Epithelial cell of proximal tubule (primary cell): ENCODE results near the gene ETV6. TPM values are rescaled to one million over a fixed set of nuclear protein-coding genes. Genes with fewer than 3 reads are reported as not detected.

Experiments used
- DNase-seq: peaks from one replicate; pipeline ENCODE4 v3.0.0-alpha.2; 2011; ENCODE audit warnings: low read depth
- H3K4me3 ChIP-seq: 2 replicates; pipeline ENCODE4 v1.5.1; 2011; ENCODE audit warnings: low read depth, mild to moderate bottlenecking, low read length
- total RNA-seq: library from RNA; depleted of rRNA; stranded (reverse); fragments of >200 nt; gene quantifications from 2 replicates; pipeline ENCODE4 v1.2.3, GENCODE V29; 2015
- TF ChIP-seq, protein P1 (sequence below): conservative IDR thresholded peaks from 2 replicates; pipeline ENCODE4 v1.5.1; 2012; ENCODE audit warnings: low read depth, mild to moderate bottlenecking, low read length

Gene ETV6
- total RNA-seq, 1 donor from 2014 or later, result 12.9 TPM

GRCh38 chr12:11688379-11688778 lies 38.9 kb downstream of the ETV6 start:
- TF ChIP-seq, protein P1, sequence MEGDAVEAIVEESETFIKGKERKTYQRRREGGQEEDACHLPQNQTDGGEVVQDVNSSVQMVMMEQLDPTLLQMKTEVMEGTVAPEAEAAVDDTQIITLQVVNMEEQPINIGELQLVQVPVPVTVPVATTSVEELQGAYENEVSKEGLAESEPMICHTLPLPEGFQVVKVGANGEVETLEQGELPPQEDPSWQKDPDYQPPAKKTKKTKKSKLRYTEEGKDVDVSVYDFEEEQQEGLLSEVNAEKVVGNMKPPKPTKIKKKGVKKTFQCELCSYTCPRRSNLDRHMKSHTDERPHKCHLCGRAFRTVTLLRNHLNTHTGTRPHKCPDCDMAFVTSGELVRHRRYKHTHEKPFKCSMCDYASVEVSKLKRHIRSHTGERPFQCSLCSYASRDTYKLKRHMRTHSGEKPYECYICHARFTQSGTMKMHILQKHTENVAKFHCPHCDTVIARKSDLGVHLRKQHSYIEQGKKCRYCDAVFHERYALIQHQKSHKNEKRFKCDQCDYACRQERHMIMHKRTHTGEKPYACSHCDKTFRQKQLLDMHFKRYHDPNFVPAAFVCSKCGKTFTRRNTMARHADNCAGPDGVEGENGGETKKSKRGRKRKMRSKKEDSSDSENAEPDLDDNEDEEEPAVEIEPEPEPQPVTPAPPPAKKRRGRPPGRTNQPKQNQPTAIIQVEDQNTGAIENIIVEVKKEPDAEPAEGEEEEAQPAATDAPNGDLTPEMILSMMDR, result no peak
- H3K4me3 ChIP-seq, result no peak overlapping the region
- DNase-seq, result no peak

- DNase-seq, result no peak
- H3K4me3 ChIP-seq, result no peak overlapping the region
- TF ChIP-seq, protein P1, result no peak
Measured at GRCh38 chr12:11688831-11689230, 39.4 kb downstream of the ETV6 start.

GRCh38 chr12:11689591-11690186 lies 40.2 kb downstream of the ETV6 start:
- TF ChIP-seq, protein P1, result no peak
- DNase-seq, result no peak
- no peak overlapping the region for H3K4me3 ChIP-seq

GRCh38 chr12:11693067-11693466 lies 43.6 kb downstream of the ETV6 start:
- TF ChIP-seq, protein P1, result no peak
- DNase-seq, result no peak
- H3K4me3 ChIP-seq, result no peak overlapping the region

- TF ChIP-seq, protein P1, result no peak
- DNase-seq, result no peak
- H3K4me3 ChIP-seq, result no peak overlapping the region
Measured at GRCh38 chr12:11693601-11694000, 44.1 kb downstream of the ETV6 start.

- H3K4me3 ChIP-seq, result no peak overlapping the region
- TF ChIP-seq, protein P1, result no peak
- DNase-seq, result no peak
Measured at GRCh38 chr12:11694528-11694927, 45.1 kb downstream of the ETV6 start.

GRCh38 chr12:11695321-11695720 lies 45.8 kb downstream of the ETV6 start:
- TF ChIP-seq, protein P1, result no peak
- no peak overlapping the region for H3K4me3 ChIP-seq
- DNase-seq, result peak; percentile 52
